ENCODE data around the gene PLCB1.

DNA sequence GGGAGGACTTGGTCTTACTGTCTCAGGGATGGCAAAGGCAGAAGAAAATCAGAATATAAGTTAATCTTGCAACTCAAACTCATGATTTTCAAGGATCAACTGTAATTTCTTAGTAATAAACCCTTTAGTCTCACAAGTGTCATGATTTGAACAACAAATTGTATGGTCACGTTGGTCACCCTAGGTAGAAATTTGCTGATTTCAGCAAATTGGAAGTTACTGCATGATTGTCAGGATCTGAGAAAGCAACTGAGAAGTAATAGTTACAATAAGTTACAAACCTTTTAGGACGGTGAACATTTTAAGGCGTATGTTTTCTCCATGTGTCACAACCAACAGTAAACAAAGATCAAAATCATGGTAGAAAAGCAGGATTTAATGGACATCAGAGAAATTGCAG is 375.2 kb downstream of the PLCB1 start:
- TF ChIP-seq GATA2 (IDR thresholded peaks at IDR 0.05; ENCODE audit: low read depth, low read length) (no peak), GATA3 (IDR thresholded peaks at IDR 0.05; ENCODE audit: low read depth, low read length) (no peak)
